Activated CD8-positive, alpha-beta T cell treated with anti-CD3 and anti-CD28 coated beads for 36 hours (primary cell): ENCODE measurements around the gene IFNL1. TPM values are rescaled to one million over a fixed set of nuclear protein-coding genes. Genes with fewer than 3 reads are reported as not detected.
"Not testable (repeated sequence)": the region's sequence is repeated elsewhere in the genome, so short reads cannot be mapped to it uniquely, and the experiment has no call there.

Experiments
- ATAC-seq: fragments of 200-7000 bp; cut with Tn5 transposase; one replicate; pipeline ENCODE4 v1.10.0; 2021; ENCODE audit warnings: mild to moderate bottlenecking, moderate library complexity
- CTCF ChIA-PET: fragments of 350-600 bp; sonication (Branson Sonifier 250); formaldehyde crosslinking; loops from one replicate; lab custom pipeline; 2021; ENCODE audit warnings: antibody characterized with exemption; lab: Charles Lee
- POLR2A ChIA-PET: fragments of 350-600 bp; sonication (Branson Sonifier 250); formaldehyde crosslinking; loops from one replicate; lab custom pipeline; 2021; ENCODE audit warnings: antibody characterized with exemption; lab: Charles Lee
- DNase-seq: peaks from one replicate; pipeline ENCODE4 v3.0.0-alpha.2; 2020
- H3K27ac Mint-ChIP-seq: one replicate; pipeline ENCODE4 v1.8.0; 2021; ENCODE audit warnings: mild to moderate bottlenecking, mixed read lengths
- H3K27me3 Mint-ChIP-seq: one replicate; pipeline ENCODE4 v1.8.0; 2021; ENCODE audit warnings: mixed read lengths
- H3K36me3 Mint-ChIP-seq: one replicate; pipeline ENCODE4 v1.8.0; 2021; ENCODE audit warnings: low read depth, mixed read lengths
- H3K4me1 Mint-ChIP-seq: one replicate; pipeline ENCODE4 v1.8.0; 2021; ENCODE audit warnings: low read depth, mixed read lengths
- H3K4me3 Mint-ChIP-seq: one replicate; pipeline ENCODE4 v1.8.0; 2021; ENCODE audit warnings: mild to moderate bottlenecking, moderate library complexity, mixed read lengths
- H3K9me3 Mint-ChIP-seq: one replicate; pipeline ENCODE4 v1.8.0; 2021; ENCODE audit warnings: mixed read lengths
- intact Hi-C: fragments of 100-400 bp; cut with micrococcal nuclease; formaldehyde crosslinking; loops from one replicate; pipeline ENCODE4 v1.10.0; 2022
- total RNA-seq, 2 experiments: library from RNA; stranded (reverse); gene quantifications; one replicate each; pipeline ENCODE4 v1.2.3, GENCODE V29; 2021
- TF ChIP-seq, protein P1 (sequence below): fragments of 200-600 bp; IDR thresholded peaks from one replicate; pipeline ENCODE4 v1.8.0; 2022; ENCODE audit warnings: antibody characterized with exemption, mild to moderate bottlenecking

IFNL1 gene
- total RNA-seq, 2 experiments from 2014 or later = not detected

DNA sequence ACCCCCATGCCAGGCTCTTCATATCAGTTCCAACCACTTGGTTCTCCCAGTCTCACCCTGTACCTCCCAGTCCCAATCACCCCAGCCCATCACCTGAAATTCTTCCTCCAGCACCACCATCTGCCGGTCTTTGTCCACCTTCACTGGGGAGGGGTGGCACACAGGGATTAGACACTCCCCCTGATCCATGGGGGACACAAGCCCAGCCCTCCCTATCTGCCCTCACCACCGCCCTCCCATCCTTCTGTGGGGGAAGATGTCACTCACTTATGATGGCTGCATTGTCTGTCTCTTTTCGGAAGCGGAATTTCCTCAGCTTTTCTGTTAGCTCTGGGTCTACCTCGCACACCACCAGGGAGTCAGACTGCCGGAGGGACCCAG, 39.0 kb downstream of the IFNL1 start:
- peak overlapping the region; percentile 97 for H3K4me3 Mint-ChIP-seq
- POLR2A ChIA-PET = interaction anchor here (0.6 to 2.4 kb wide), 16 partner anchors 8 to 203 kb away, joined by 3 to 8 read pairs (median 5); partner anchors contain the start of genes MED29, PAF1, RPS16 and ZFP36
- H3K36me3 Mint-ChIP-seq = peaks cover 31% of the 10 kb centered on the region
- CTCF ChIA-PET = interaction anchor here (0.9 to 1.5 kb wide), 8 partner anchors 8 to 404 kb away, joined by 3 to 6 read pairs (median 4); partner anchors contain the start of genes MED29, MRPS12, PAF1 and SARS2
- intact Hi-C loops = loop anchor here (5.0 to 10.0 kb wide), 2 partner anchors 77 to 210 kb away; partner anchors contain the start of genes PAK4 and PLEKHG2
- DNase-seq (peak; percentile 63), ATAC-seq (peak; percentile 40)
- no peaks in the 10 kb centered on the region for H3K27me3 Mint-ChIP-seq
- peak overlapping the region; percentile 99 for H3K27ac Mint-ChIP-seq
- H3K9me3 Mint-ChIP-seq = peaks cover 1% of the 10 kb centered on the region
- TF ChIP-seq, protein P1, sequence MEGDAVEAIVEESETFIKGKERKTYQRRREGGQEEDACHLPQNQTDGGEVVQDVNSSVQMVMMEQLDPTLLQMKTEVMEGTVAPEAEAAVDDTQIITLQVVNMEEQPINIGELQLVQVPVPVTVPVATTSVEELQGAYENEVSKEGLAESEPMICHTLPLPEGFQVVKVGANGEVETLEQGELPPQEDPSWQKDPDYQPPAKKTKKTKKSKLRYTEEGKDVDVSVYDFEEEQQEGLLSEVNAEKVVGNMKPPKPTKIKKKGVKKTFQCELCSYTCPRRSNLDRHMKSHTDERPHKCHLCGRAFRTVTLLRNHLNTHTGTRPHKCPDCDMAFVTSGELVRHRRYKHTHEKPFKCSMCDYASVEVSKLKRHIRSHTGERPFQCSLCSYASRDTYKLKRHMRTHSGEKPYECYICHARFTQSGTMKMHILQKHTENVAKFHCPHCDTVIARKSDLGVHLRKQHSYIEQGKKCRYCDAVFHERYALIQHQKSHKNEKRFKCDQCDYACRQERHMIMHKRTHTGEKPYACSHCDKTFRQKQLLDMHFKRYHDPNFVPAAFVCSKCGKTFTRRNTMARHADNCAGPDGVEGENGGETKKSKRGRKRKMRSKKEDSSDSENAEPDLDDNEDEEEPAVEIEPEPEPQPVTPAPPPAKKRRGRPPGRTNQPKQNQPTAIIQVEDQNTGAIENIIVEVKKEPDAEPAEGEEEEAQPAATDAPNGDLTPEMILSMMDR = no peak
- H3K4me1 Mint-ChIP-seq = peaks cover 52% of the 10 kb centered on the region

DNA sequence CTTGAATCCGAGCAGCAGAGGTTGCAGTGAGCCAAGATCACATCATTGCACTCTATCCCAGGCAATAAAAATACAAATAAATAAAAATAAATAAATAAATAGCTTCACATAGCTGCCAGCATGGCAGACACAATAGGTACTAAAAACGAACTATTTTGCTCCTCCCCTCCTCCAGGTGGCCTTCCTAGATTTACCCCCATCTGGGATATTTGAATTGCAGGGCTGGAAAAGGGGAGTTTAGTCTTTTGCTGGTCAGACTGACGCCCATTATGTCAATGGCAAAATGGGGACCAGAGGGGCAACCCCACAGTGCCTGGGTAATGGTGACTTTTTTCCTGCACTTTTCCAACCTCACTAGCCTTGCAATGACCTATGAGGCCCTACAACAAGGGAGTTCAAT, 40.3 kb downstream of the IFNL1 start:
- peaks cover 1% of the 10 kb centered on the region for H3K9me3 Mint-ChIP-seq
- DNase-seq (no peak), ATAC-seq (no peak)
- intact Hi-C loops = loop anchor here (5.0 to 10.0 kb wide), 2 partner anchors 76 to 212 kb away; partner anchors contain the start of genes PAK4 and PLEKHG2
- TF ChIP-seq, protein P1 = no peak
- ChIA-PET CTCF (interaction anchor here (1.5 kb wide), 2 partner anchors 10 to 54 kb away, joined by 5 read pairs; partner anchors contain the start of genes MED29 and PAF1), POLR2A (interaction anchor here (1.2 to 2.4 kb wide), 9 partner anchors 7 to 100 kb away, joined by 3 to 8 read pairs (median 5); partner anchors contain the start of genes MED29, PAF1, RPS16 and ZFP36)
- H3K27ac Mint-ChIP-seq = peak overlapping the region; percentile 99
- H3K4me3 Mint-ChIP-seq = peak overlapping the region; percentile 97
- H3K4me1 Mint-ChIP-seq = peaks cover 52% of the 10 kb centered on the region
- H3K36me3 Mint-ChIP-seq = peaks cover 25% of the 10 kb centered on the region
- no peaks in the 10 kb centered on the region for H3K27me3 Mint-ChIP-seq

DNA sequence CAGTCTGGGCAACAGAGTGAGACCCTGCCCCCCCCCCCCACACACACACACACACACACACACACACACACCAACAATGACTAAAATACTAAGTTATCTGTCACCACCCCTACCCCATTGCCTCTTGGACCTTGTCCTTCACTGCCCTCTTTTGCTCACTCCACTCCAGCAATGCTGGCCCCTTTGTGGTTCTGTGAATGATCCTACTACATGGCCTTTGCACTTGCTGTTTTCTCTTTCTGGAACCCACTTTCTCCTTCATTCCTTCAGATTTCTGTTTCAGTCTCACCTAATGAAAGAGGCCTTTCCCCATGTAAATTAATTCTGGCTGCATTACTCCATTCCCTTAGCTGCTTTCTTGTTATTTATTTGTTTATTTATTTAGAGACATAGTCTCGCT, 43.5 kb downstream of the IFNL1 start:
- DNase-seq (no peak), ATAC-seq (no peak)
- ChIA-PET POLR2A (no interaction called here), CTCF (interaction anchor here (1.0 to 1.3 kb wide), 2 partner anchors 72 to 193 kb away, joined by 3 read pairs; partner anchors contain the start of gene EID2B)
- peaks cover 1% of the 10 kb centered on the region for H3K9me3 Mint-ChIP-seq
- peak overlapping the region; percentile 94 for H3K27ac Mint-ChIP-seq
- TF ChIP-seq, protein P1 = no peak
- peaks cover 53% of the 10 kb centered on the region for H3K4me1 Mint-ChIP-seq
- H3K36me3 Mint-ChIP-seq = peaks cover 11% of the 10 kb centered on the region
- H3K4me3 Mint-ChIP-seq = peak overlapping the region; percentile 88
- intact Hi-C loops = loop anchor here (5.0 to 10.0 kb wide), 2 partner anchors 73 to 215 kb away; partner anchors contain the start of genes PAK4 and PLEKHG2
- no peaks in the 10 kb centered on the region for H3K27me3 Mint-ChIP-seq

DNA sequence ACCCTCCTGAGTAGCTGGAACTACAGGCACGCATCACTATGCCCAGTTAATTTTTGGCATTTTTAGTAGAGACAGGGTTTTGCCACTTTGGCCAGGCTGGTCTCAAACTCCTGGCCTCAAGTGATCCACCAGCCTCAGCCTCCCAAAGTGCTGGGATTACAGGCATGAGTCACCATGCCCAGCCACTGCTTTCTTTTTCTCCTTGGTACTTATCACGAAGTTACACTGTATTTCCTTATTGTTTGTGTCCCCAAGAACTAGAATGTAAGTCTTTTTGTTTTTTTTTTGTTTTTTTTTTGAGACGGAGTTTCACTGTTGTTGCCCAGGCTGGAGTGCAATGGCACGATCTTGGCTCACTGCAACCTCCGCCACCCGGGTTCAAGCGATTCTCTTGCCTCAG, 43.9 kb downstream of the IFNL1 start:
- POLR2A ChIA-PET, DNase-seq, intact Hi-C loops, H3K9me3 Mint-ChIP-seq, H3K36me3 Mint-ChIP-seq, ATAC-seq, H3K27me3 Mint-ChIP-seq: not testable (repeated sequence)
- CTCF ChIA-PET = interaction anchor here (1.0 kb wide), 1 partner anchor 71 kb away, joined by 3 read pairs; no protein-coding TSS in a partner anchor
- Mint-ChIP-seq H3K4me1 (peaks cover 55% of the 10 kb centered on the region), H3K27ac (peak overlapping the region; percentile 94), H3K4me3 (peak overlapping the region; percentile 88)

DNA sequence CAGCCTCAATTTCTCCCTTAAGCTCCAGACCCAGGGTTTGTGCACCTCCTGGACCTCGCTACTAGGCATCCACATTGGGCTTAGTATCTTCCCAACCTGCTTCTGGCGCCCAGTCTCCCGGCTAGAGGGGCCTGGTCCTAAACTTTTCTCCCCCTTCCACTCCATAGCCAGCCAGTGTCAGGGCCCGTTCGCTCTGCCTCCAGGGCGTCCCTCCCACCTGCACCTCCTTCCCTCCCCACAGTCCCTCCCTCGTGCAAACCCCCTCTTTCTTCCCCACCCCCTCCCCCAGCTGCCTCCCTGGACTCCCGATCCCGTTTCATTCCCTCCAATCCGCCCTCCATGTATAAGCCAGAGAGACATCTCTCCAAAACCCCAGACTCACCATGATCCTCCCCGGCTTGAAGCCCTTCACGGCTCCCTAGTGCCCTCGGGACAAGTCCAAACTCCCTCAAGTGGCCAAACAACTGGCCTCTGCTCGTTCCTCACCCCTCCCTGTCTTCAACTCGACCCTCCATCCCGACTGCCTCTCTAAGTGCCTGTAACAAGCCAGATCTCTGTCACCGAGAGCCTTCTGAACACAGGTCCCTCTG, 45.0 kb downstream of the IFNL1 start:
- peaks cover 5% of the 10 kb centered on the region for H3K36me3 Mint-ChIP-seq
- intact Hi-C loops = no loop called here
- H3K27ac Mint-ChIP-seq = peak overlapping the region; percentile 94
- peak; percentile 13 for ATAC-seq
- H3K4me1 Mint-ChIP-seq = peaks cover 61% of the 10 kb centered on the region
- DNase-seq = no peak
- H3K27me3 Mint-ChIP-seq = no peaks in the 10 kb centered on the region
- peaks cover 1% of the 10 kb centered on the region for H3K9me3 Mint-ChIP-seq
- TF ChIP-seq, protein P1 = no peak
- CTCF ChIA-PET = interaction anchor here (0.7 to 2.4 kb wide), 3 partner anchors 9 to 70 kb away, joined by 3 to 15 read pairs (median 6); partner anchors contain the start of gene PLEKHG2
- peak overlapping the region; percentile 88 for H3K4me3 Mint-ChIP-seq
- POLR2A ChIA-PET = interaction anchor here (0.7 to 1.6 kb wide), 5 partner anchors 50 to 67 kb away, joined by 3 to 5 read pairs (median 4); partner anchors contain the start of genes MED29, PAF1 and ZFP36
